GM12873 (cell line): Measurements from ENCODE around the gene MASP1.

Source experiments
- CTCF ChIP-seq: IDR thresholded peaks from 2 replicates; pipeline ENCODE4 v1.5.1; 2012; ENCODE audit warnings: low read depth, mild to moderate bottlenecking, moderate library complexity, low read length, control low read depth; ENCODE audit not compliant: insufficient read depth; ENCODE audit errors: missing control alignments

Gene MASP1

GRCh38 chr3:187262360-187262759 lies 29.2 kb downstream of the MASP1 start:
- TF ChIP-seq CTCF = no peak

- no peak for TF ChIP-seq CTCF
Observed at GRCh38 chr3:187261541-187261969, 30.0 kb downstream of the MASP1 start.

GRCh38 chr3:187259171-187259570 lies 32.4 kb downstream of the MASP1 start:
- no peak for TF ChIP-seq CTCF

GRCh38 chr3:187257992-187258692 lies 33.4 kb downstream of the MASP1 start:
- TF ChIP-seq CTCF = no peak

GRCh38 chr3:187257471-187257870 lies 34.1 kb downstream of the MASP1 start:
- TF ChIP-seq CTCF = no peak

GRCh38 chr3:187256051-187256616 lies 35.4 kb downstream of the MASP1 start:
- no peak for TF ChIP-seq CTCF

GRCh38 chr3:187255314-187255713 lies 36.2 kb downstream of the MASP1 start:
- no peak for TF ChIP-seq CTCF
